K562 (cell line): Measurements from ENCODE around the gene CD68. TPM values are rescaled to one million over a fixed set of nuclear protein-coding genes. Genes with fewer than 3 reads are reported as not detected.

Experiments
- ATAC-seq: fragments of 200-7000 bp; cut with Tn5 transposase; 3 replicates; pipeline ENCODE4 v1.9.1; 2020; ENCODE audit warnings: moderate library complexity
- BruUV-seq: library from RNA; stranded (reverse); fragments of 400-500 nt; replicated peaks from 2 replicates; lab custom pipeline; 2021; lab: Mats Ljungman, UMichigan
- CTCF ChIA-PET: fragments of 300-600 bp; formaldehyde crosslinking; extraction: SDS; loops from one replicate; lab custom pipeline; 2021; ENCODE audit warnings: low intra/inter-chr PET ratio; lab: Yijun Ruan, JAX
- POLR2A ChIA-PET: fragments of 300-600, 350-650 bp; sonication (Branson Sonifier 250); formaldehyde crosslinking; extraction: SDS; loops from one replicate; lab custom pipeline; 2021; ENCODE audit warnings: antibody characterized with exemption, inconsistent platforms; lab: Yijun Ruan, JAX
- DNase-seq, 4 experiments: peaks; one replicate each; pipeline versions ENCODE4 v3.0.0 to v3.0.0-alpha.2; 2011 to 2018; ENCODE audit warnings: low spot score in 3 of 4, mixed read lengths in 3 of 4; ENCODE audit errors: extremely low read depth in 1 of 4
- FAIRE-seq: peaks from 2 replicates; lab custom pipeline; 2011; peaks lifted over from hg19 to GRCh38; lab: Jason Lieb, UNC
- H2AFZ ChIP-seq: 2 replicates; pipeline ENCODE4 v1.6.0; 2011; ENCODE audit warnings: low read depth, low read length, control low read depth, inconsistent platforms
- H3K27ac ChIP-seq: fragments of 200-600 bp; 3 replicates; pipeline ENCODE4 v1.8.0; 2011; ENCODE audit warnings: low read depth, mild to moderate bottlenecking, control low read depth, inconsistent platforms, low read length, moderate library complexity, mixed read lengths; ENCODE audit errors: extremely low read depth
- H3K27me3 ChIP-seq, 2 experiments: fragments of 300-600 bp in 1 of 2; 2 replicates in 1 of 2; 3 replicates in 1 of 2; pipeline versions ENCODE4 v1.6.0 to v1.8.0; 2011; ENCODE audit warnings: inconsistent platforms in 2 of 2, low read length in 2 of 2, mild to moderate bottlenecking in 1 of 2, mixed read lengths in 1 of 2, moderate library complexity in 1 of 2; ENCODE audit not compliant: control insufficient read depth in 2 of 2, insufficient read depth in 2 of 2
- H3K36me3 ChIP-seq: fragments of 300-600 bp; 3 replicates; pipeline ENCODE4 v1.8.0; 2011; ENCODE audit warnings: mild to moderate bottlenecking, low read length, inconsistent platforms; ENCODE audit not compliant: control insufficient read depth, insufficient read depth
- H3K4me1 ChIP-seq, 2 experiments: fragments of 200-600 bp in 1 of 2; replicated peaks in 1 of 2; 2 replicates in 1 of 2; 3 replicates in 1 of 2; pipeline versions ENCODE4 v1.5.1 to v1.8.0; 2011; ENCODE audit warnings: inconsistent platforms in 2 of 2, low read length in 2 of 2, mild to moderate bottlenecking in 1 of 2, mixed read lengths in 1 of 2, moderate library complexity in 1 of 2; ENCODE audit not compliant: control insufficient read depth in 2 of 2, insufficient read depth in 2 of 2
- H3K4me2 ChIP-seq: 2 replicates; pipeline ENCODE4 v1.6.1; 2011; ENCODE audit warnings: low read length, control low read depth, inconsistent platforms, mixed read lengths; ENCODE audit not compliant: insufficient read depth
- H3K4me3 ChIP-seq: fragments of 200-600 bp; sonication (generic), shearing (Covaris generic); 2 replicates; pipeline ENCODE4 v1.5.1; 2016; ENCODE audit warnings: control low read depth, inconsistent platforms
- H3K79me2 ChIP-seq: fragments of 200-600 bp; 3 replicates; pipeline ENCODE4 v1.8.0; 2011; ENCODE audit warnings: low read length, inconsistent platforms; ENCODE audit not compliant: control insufficient read depth, insufficient read depth
- H3K9ac ChIP-seq, 2 experiments: 2 replicates each; pipeline versions ENCODE4 v1.6.0 to v1.6.1; 2011; ENCODE audit warnings: low read depth in 2 of 2, low read length in 2 of 2, control low read depth in 1 of 2, inconsistent platforms in 1 of 2, mild to moderate bottlenecking in 1 of 2, mixed read lengths in 1 of 2; ENCODE audit not compliant: insufficient read depth in 1 of 2
- H3K9me1 ChIP-seq: one replicate; pipeline ENCODE4 v1.6.0; 2011; ENCODE audit warnings: inconsistent platforms, mild to moderate bottlenecking, low read length, moderate library complexity; ENCODE audit not compliant: control insufficient read depth, insufficient read depth
- H3K9me3 ChIP-seq: replicated peaks from 2 replicates; pipeline ENCODE4 v1.5.1; 2011; ENCODE audit warnings: low read depth, low read length, inconsistent platforms; ENCODE audit not compliant: control insufficient read depth, insufficient read depth
- H4K20me1 ChIP-seq: replicated peaks from 2 replicates; pipeline ENCODE4 v1.6.1; 2011; ENCODE audit warnings: low read length, inconsistent platforms, mixed read lengths; ENCODE audit not compliant: control insufficient read depth, insufficient read depth
- ARID1B ChIP-seq: fragments of 450-650 bp; IDR thresholded peaks from 2 replicates; pipeline ENCODE4 v1.6.1; 2016; ENCODE audit warnings: antibody characterized with exemption, mild to moderate bottlenecking, inconsistent platforms
- ATF7 ChIP-seq: fragments of 450-650 bp; IDR thresholded peaks from 2 replicates; pipeline ENCODE4 v1.7.1; 2014; ENCODE audit warnings: mild to moderate bottlenecking, moderate library complexity
- DACH1 ChIP-seq: fragments of 450-650 bp; IDR thresholded peaks from 2 replicates; pipeline ENCODE4 v1.6.1; 2018; ENCODE audit not compliant: partially characterized antibody
- ETV5 ChIP-seq: sonication (generic); formaldehyde crosslinking; IDR thresholded peaks from 2 replicates; pipeline ENCODE4 v1.4.0; 2020; ENCODE audit warnings: low read depth, mild to moderate bottlenecking, missing genetic modification reagents
- ILF3 ChIP-seq: fragments of 450-650 bp; IDR thresholded peaks from 2 replicates; pipeline ENCODE4 v1.6.1; 2018; ENCODE audit warnings: antibody characterized with exemption, mild to moderate bottlenecking, moderate library complexity, borderline replicate concordance
- KLF6 ChIP-seq: fragments of 250-450 bp; sonication (Bioruptor Pico); IDR thresholded peaks from 2 replicates; pipeline ENCODE4 v1.4.0; 2020; ENCODE audit warnings: mild to moderate bottlenecking, moderate library complexity, borderline replicate concordance
- PHF8 ChIP-seq: fragments of 200-600 bp; sonication (generic); IDR thresholded peaks from 2 replicates; pipeline ENCODE4 v1.6.1; 2012; ENCODE audit warnings: mixed run types, mild to moderate bottlenecking, inconsistent platforms, low read length, moderate library complexity, borderline replicate concordance
- RBM15 ChIP-seq: fragments of 200-400 bp; formaldehyde crosslinking; IDR thresholded peaks from 2 replicates; pipeline ENCODE4 v1.6.1; 2018; ENCODE audit warnings: mild to moderate bottlenecking, low read length, moderate library complexity; ENCODE audit not compliant: insufficient read depth
- ZBTB34 ChIP-seq: fragments of 250-450 bp; sonication (Bioruptor Pico); IDR thresholded peaks from 2 replicates; pipeline ENCODE4 v1.8.0; 2021; ENCODE audit warnings: mild to moderate bottlenecking, moderate library complexity
- ZBTB5 ChIP-seq: fragments of 450-650 bp; IDR thresholded peaks from 2 replicates; pipeline ENCODE4 v1.6.1; 2017; ENCODE audit warnings: antibody characterized with exemption
- ZNF583 ChIP-seq: fragments of 250-450 bp; sonication (Bioruptor Pico); IDR thresholded peaks from 2 replicates; pipeline ENCODE4 v1.4.0; 2020
- WGBS: fragments of 100-300 bp; shearing (Covaris generic); methylation state at CpG from one replicate; pipeline ENCODE4 v1.1.6; 2016; ENCODE audit warnings: low coverage, mixed read lengths; ENCODE audit not compliant: insufficient coverage; ENCODE audit errors: missing lambda C conversion rate; 5-methylcytosine and 5-hydroxymethylcytosine counted together
- in situ Hi-C: fragments of 300-500 bp; cut with MboI; formaldehyde crosslinking; loops from 4 replicates; pipeline ENCODE4 v1.15.0; 2018; ENCODE audit warnings: inconsistent platforms, mixed read lengths
- intact Hi-C: fragments of 100-400 bp; cut with micrococcal nuclease; formaldehyde crosslinking; loops from 2 replicates; pipeline ENCODE4 v1.14.2; 2022
- polyA plus RNA-seq, 8 experiments: library from polyadenylated mRNA; depleted of rRNA in 4 of 8; stranded (reverse) in 5 of 8; unstranded in 3 of 8; fragments of >200 nt; fragmentation: Nextera tagmentation in 2 of 8; fragmentation: Illumina TruSeq in 1 of 8; extraction: Ambion mirVana in 2 of 8; extraction: Trizol in 1 of 8; gene quantifications; 2 replicates each; pipeline versions ENCODE4 v1.2.1 to v1.2.3, GENCODE V29; 2011 to 2014; ENCODE audit warnings: inconsistent platforms in 1 of 8, missing spikeins in 1 of 8
- total RNA-seq, 7 experiments: library from RNA; depleted of rRNA in 6 of 7; stranded (reverse); fragments of >200 nt in 6 of 7; fragmentation: Illumina TruSeq in 2 of 7; extraction: Trizol in 2 of 7; gene quantifications; 2 replicates each; pipeline versions ENCODE4 v1.2.1 to v1.2.3, GENCODE V29; 2011 to 2021; ENCODE audit warnings: low replicate concordance in 1 of 7

CD68 gene
- total and polyA plus RNA-seq, 9 of the 15 experiments (the other 6 are each of a cell fraction or from before 2014, with no cell fraction given) = 28.2 to 89.8 (median 37.7) TPM

GRCh38 chr17:7612294-7612640 lies 32.8 kb downstream of the CD68 start:
- DNase-seq (no peak), FAIRE-seq (no peak), ATAC-seq (no peak)
- Histone ChIP-seq H4K20me1 (no peaks in the 10 kb centered on the region; the same call in 1 of the 2 replicates), H3K36me3 (peaks cover 20% of the 10 kb centered on the region; the same call in 2 of the 3 replicates), H3K79me2 (peaks cover 51% of the 10 kb centered on the region), H3K4me2 (peak overlapping the region; percentile 40), H3K9me3 (no peaks in the 10 kb centered on the region), H3K4me1 (peaks cover 16 to 27% of the 10 kb centered on the region in 2 experiments; a peak in 4 of 5 replicates), H3K4me3 (no peak overlapping the region), H3K9me1 (peaks cover 6% of the 10 kb centered on the region), H3K27ac (no peak overlapping the region), H2AFZ (no peak overlapping the region), H3K9ac (no peak overlapping the region; a peak in 1 of 4 replicates), H3K27me3 (no peaks in the 10 kb centered on the region)
- CTCF ChIA-PET = no interaction called here
- intact Hi-C loops (no loop called here), in situ Hi-C loops (no loop called here)
- TF ChIP-seq ETV5 (no peak), KLF6 (CRISPR knock-in tag) (no peak), ARID1B (no peak), DACH1 (no peak), RBM15 (no peak), ZBTB5 (no peak), ATF7 (no peak), ZBTB34 (CRISPR knock-in tag) (no peak), ILF3 (no peak), ZNF583 (CRISPR knock-in tag) (no peak), PHF8 (no peak)
- WGBS = 77% methylated on average over 1 of the region's 1 CpG
- BruUV-seq = no TSS peak
- POLR2A ChIA-PET = interaction anchor here (1.0 to 4.0 kb wide), 3 partner anchors 11 to 74 kb away, joined by 3 to 28 read pairs (median 4); partner anchors contain the start of genes MPDU1 and TP53
